Heart right ventricle (tissue), 16 donors: ENCODE data around the gene SNPH. TPM values are rescaled to one million over a fixed set of nuclear protein-coding genes. Genes with fewer than 3 reads are reported as not detected.
"Not testable (repeated sequence)": the region's sequence is repeated elsewhere in the genome, so short reads cannot be mapped to it uniquely, and the experiment has no call there.

Source experiments
- ATAC-seq, 8 donors: fragments of 200-7000 bp; cut with Tn5 transposase; one replicate each; pipeline ENCODE4 v1.9.1; 2020; ENCODE audit warnings: mild to moderate bottlenecking in 8 of 8, moderate library complexity in 8 of 8, moderate number of reproducible peaks in 1 of 8
- DNase-seq, 2 donors: peaks; one replicate each; pipeline ENCODE4 v3.0.0-alpha.2; 2020
- H3K27ac ChIP-seq, 10 donors: fragments of 200-600 bp; sonication (generic) in 2 of 10; one replicate each; pipeline versions ENCODE4 v1.5.0 to v1.8.0; 2020 to 2022; ENCODE audit warnings: mild to moderate bottlenecking in 3 of 10
- H3K27me3 ChIP-seq, 7 donors: fragments of 200-600 bp; one replicate each; pipeline ENCODE4 v1.8.0; 2021 to 2022; ENCODE audit warnings: mild to moderate bottlenecking in 2 of 7
- H3K36me3 ChIP-seq, 9 donors: fragments of 200-600 bp; sonication (generic) in 1 of 9; one replicate each; pipeline versions ENCODE4 v1.5.0 to v1.8.0; 2020 to 2022; ENCODE audit warnings: mild to moderate bottlenecking in 2 of 9
- H3K4me1 ChIP-seq, 9 donors: fragments of 200-600 bp; sonication (generic) in 1 of 9; one replicate each; pipeline versions ENCODE4 v1.5.0 to v1.8.0; 2020 to 2022; ENCODE audit warnings: mild to moderate bottlenecking in 4 of 9
- H3K4me3 ChIP-seq, 10 donors: fragments of 200-600 bp; sonication (generic) in 2 of 10; one replicate each; pipeline versions ENCODE4 v1.5.0 to v1.8.0; 2020 to 2022; ENCODE audit warnings: mild to moderate bottlenecking in 7 of 10, moderate library complexity in 2 of 10
- H3K9me3 ChIP-seq, 11 donors: fragments of 200-600 bp in 10 of 11; sonication (generic) in 2 of 11; one replicate each; pipeline versions ENCODE4 v1.5.0 to v1.8.0; 2013 to 2022; ENCODE audit warnings: mild to moderate bottlenecking in 2 of 11, control low read depth in 1 of 11, moderate library complexity in 1 of 11
- CTCF ChIP-seq, 9 donors: fragments of 200-600 bp; sonication (generic) in 2 of 9; IDR thresholded peaks; one replicate each; pipeline versions ENCODE4 v1.5.0 to v1.8.0; 2021 to 2022; ENCODE audit warnings: antibody characterized with exemption in 9 of 9, mild to moderate bottlenecking in 5 of 9, moderate library complexity in 1 of 9
- WGBS, 2 donors: extraction: QIAGEN DNeasy Blood & Tissue Kit; methylation state at CpG; one replicate each; pipeline ENCODE4 v1.1.7; 2013; ENCODE audit warnings: inconsistent platforms in 1 of 2; 5-methylcytosine and 5-hydroxymethylcytosine counted together
- intact Hi-C, 10 donors: fragments of 100-400 bp; cut with DNase I; formaldehyde crosslinking; loops; one replicate each; pipeline versions ENCODE4 v1.11.1 to v1.14.2; 2022
- polyA plus RNA-seq, 2 donors: library from polyadenylated mRNA; stranded (reverse); fragments of 200-250 nt; gene quantifications; one replicate each; pipeline ENCODE4 v1.2.3, GENCODE V29; 2013
- total RNA-seq, 10 donors: library from RNA; stranded (reverse); fragmentation: NEBNext Ultra II Directional in 3 of 10; extraction: Animal tissue kit (Norgen Biotek cat#: 25700) in 3 of 10; gene quantifications; one replicate each; pipeline versions ENCODE4 v1.2.1 to v1.2.4, GENCODE V29; 2021 to 2023
- donor health status: Arrhythmogenic right ventricular cardiomyopathy.
- donor health status: ischemic (EF 13 %, LVEDD 7.1; RV severe dilation, severe dysfunction).
- donor health status: healthy with polysubstance abuse.
- donor health status: DM: no; HTN: yes; CAD: no.
- donor health status: DM: no; HTN: no; CAD: no.
- donor health status: ischemic (EF 25% LVEDD 6.9; RV normal size, moderate dysfunction).
- donor health status: ischemic (EF 25% LVEDD 5.7; RV mildly dilated, moderate dysfunction).
- donor health status: healthy.
- donor health status: DM: yes; HTN: yes; CAD: no.
- donor health status: Ischemic cardiomyopathy.
- donor health status: ischemic (EF 35%, LVEDD 5.7; RV mildly dilated, moderate dysfunction).
- donor health status: nonischemic (EF 11% LVEDD 7.7; RV severe dilation, severe dysfunction).
- donor health status: DM: yes; HTN: yes; CAD: no.
- donor health status: PGD.
- donor health status: ischemic (EF 29% LVEDD 5.4; RV normal size, mild dysfunction).
- donor health status: nonischemic (EF 23%, LVEDD 6.1; RV moderate dilation, normal function).

Gene SNPH
- total and polyA plus RNA-seq, 12 donors = 1.5 to 14.3 (median 9.9) TPM

GRCh38 chr20:1245578-1245977 lies 20.5 kb upstream of the SNPH start:
- no peak overlapping the region for H3K27ac ChIP-seq
- no peaks in the 10 kb centered on the region for H3K36me3 ChIP-seq
- no peak for TF ChIP-seq CTCF (IDR thresholded peaks at IDR 0.05)
- ATAC-seq = peak in 3 of 8 donors; percentile 47 to 52 (median 49)
- H3K9me3 ChIP-seq = peaks cover 0 to 3% (median 0%) of the 10 kb centered on the region in 11 donors
- WGBS, 2 donors = 22 to 24% methylated on average over 2 of the region's 2 CpGs
- H3K4me1 ChIP-seq = peaks cover 0 to 11% (median 0%) of the 10 kb centered on the region in 9 donors
- no peak for DNase-seq
- intact Hi-C loops = no loop called here
- no peak overlapping the region for H3K4me3 ChIP-seq
- peaks cover 0 to 9% (median 0%) of the 10 kb centered on the region in 7 donors for H3K27me3 ChIP-seq

GRCh38 chr20:1247689-1248088 lies 18.4 kb upstream of the SNPH start:
- peaks cover 0 to 11% (median 0%) of the 10 kb centered on the region in 9 donors for H3K4me1 ChIP-seq
- H3K36me3 ChIP-seq = no peaks in the 10 kb centered on the region
- no peak for TF ChIP-seq CTCF (IDR thresholded peaks at IDR 0.05)
- ATAC-seq (no peak), DNase-seq (no peak)
- H3K9me3 ChIP-seq = peaks cover 0 to 3% (median 0%) of the 10 kb centered on the region in 11 donors
- no peak overlapping the region for H3K4me3 ChIP-seq
- H3K27ac ChIP-seq = no peak overlapping the region
- peaks cover 0 to 4% (median 0%) of the 10 kb centered on the region in 7 donors for H3K27me3 ChIP-seq
- intact Hi-C loops = no loop called here

- H3K4me1 ChIP-seq, H3K36me3 ChIP-seq, DNase-seq, H3K4me3 ChIP-seq, H3K9me3 ChIP-seq, intact Hi-C loops, H3K27ac ChIP-seq, ATAC-seq: not testable (repeated sequence)
- WGBS, 2 donors = 88 to 91% methylated on average over 2 of the region's 2 CpGs
- peaks cover 0 to 17% (median 0%) of the 10 kb centered on the region in 7 donors for H3K27me3 ChIP-seq
Measured at GRCh38 chr20:1250282-1250681, 15.8 kb upstream of the SNPH start.

GRCh38 chr20:1252416-1252815 lies 13.7 kb upstream of the SNPH start:
- ATAC-seq (no peak), DNase-seq (no peak)
- no peak overlapping the region for H3K27ac ChIP-seq
- H3K9me3 ChIP-seq = peaks cover 0 to 9% (median 0%) of the 10 kb centered on the region in 11 donors
- peaks cover 0 to 8% (median 0%) of the 10 kb centered on the region in 9 donors for H3K4me1 ChIP-seq
- no peak overlapping the region for H3K4me3 ChIP-seq
- peaks cover 0 to 38% (median 12%) of the 10 kb centered on the region in 7 donors for H3K27me3 ChIP-seq
- no peak for TF ChIP-seq CTCF (IDR thresholded peaks at IDR 0.05)
- 49 to 72% methylated on average over 3 of the region's 3 CpGs for WGBS, 2 donors
- intact Hi-C loops = no loop called here
- no peaks in the 10 kb centered on the region for H3K36me3 ChIP-seq

- intact Hi-C loops = no loop called here
- no peak for TF ChIP-seq CTCF (IDR thresholded peaks at IDR 0.05)
- no peaks in the 10 kb centered on the region for H3K4me1 ChIP-seq
- ATAC-seq (no peak), DNase-seq (no peak)
- peaks cover 0 to 9% (median 0%) of the 10 kb centered on the region in 11 donors for H3K9me3 ChIP-seq
- no peak overlapping the region for H3K27ac ChIP-seq
- 53 to 54% methylated on average over 2 of the region's 2 CpGs for WGBS, 2 donors
- no peaks in the 10 kb centered on the region for H3K36me3 ChIP-seq
- no peak overlapping the region for H3K4me3 ChIP-seq
- H3K27me3 ChIP-seq = peaks cover 0 to 48% (median 14%) of the 10 kb centered on the region in 7 donors
Measured at GRCh38 chr20:1254254-1254653, 11.8 kb upstream of the SNPH start.
